ENCODE measurements around the gene GRIK1.

Gene GRIK1

DNA sequence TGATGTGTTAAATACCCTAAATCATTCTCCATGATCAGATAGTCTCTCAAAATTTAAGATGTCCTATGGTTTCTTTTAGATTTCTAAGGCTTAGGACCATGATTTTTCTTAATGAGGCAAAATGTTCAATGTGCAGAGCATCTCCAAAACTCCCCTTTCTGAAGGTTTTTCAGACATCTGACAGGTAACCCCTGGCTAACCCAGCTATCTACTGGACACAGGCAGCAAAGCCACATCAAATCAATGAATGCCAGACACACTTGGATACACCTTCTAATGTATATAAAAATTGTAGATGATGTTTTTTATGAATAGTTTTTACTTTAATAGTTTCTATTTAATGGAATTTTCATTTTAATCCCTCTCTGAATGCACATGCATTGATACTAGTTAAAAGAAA, 285.6 kb downstream of the GRIK1 start:
- Histone ChIP-seq H3K4me1 (ENCODE audit: control insufficient read depth, low read length) (peaks cover 5% of the 10 kb centered on the region), H3K9me2 (replicated peaks; ENCODE audit: control insufficient read depth, low read length) (no peaks in the 10 kb centered on the region), H3K27me3 (ENCODE audit: control insufficient read depth, low read length) (no peaks in the 10 kb centered on the region), H3K9me3 (ENCODE audit: control insufficient read depth, insufficient read depth, low read length) (no peaks in the 10 kb centered on the region), H3K4me2 (ENCODE audit: low read length) (no peak overlapping the region), H3K4me3 (ENCODE audit: low read length) (no peak overlapping the region), H3K27ac (ENCODE audit: low read depth, low read length) (no peak overlapping the region), H3K79me2 (ENCODE audit: control insufficient read depth, low read length) (no peaks in the 10 kb centered on the region), H4K20me1 (ENCODE audit: control insufficient read depth, insufficient read depth, low read depth, low read length) (no peaks in the 10 kb centered on the region), H3F3A (ENCODE audit: control insufficient read depth, insufficient read depth) (no peaks in the 10 kb centered on the region), H3K36me3 (ENCODE audit: control insufficient read depth, low read length) (no peaks in the 10 kb centered on the region)
- TF ChIP-seq EZH2phosphoT487 (IDR thresholded peaks at IDR 0.05; ENCODE audit: borderline replicate concordance, low read length) (no peak), CTCF (IDR thresholded peaks at IDR 0.05; ENCODE audit: low read depth, low read length, poor library complexity, severe bottlenecking) (no peak)

GRCh38 chr21:29650523-29651022, 289.2 kb downstream of the GRIK1 start:
- Histone ChIP-seq H3K9me2 (replicated peaks; ENCODE audit: control insufficient read depth, low read length) (no peaks in the 10 kb centered on the region), H3K4me3 (ENCODE audit: low read length) (no peak overlapping the region), H3K4me1 (ENCODE audit: control insufficient read depth, low read length) (no peaks in the 10 kb centered on the region), H3K36me3 (ENCODE audit: control insufficient read depth, low read length) (no peaks in the 10 kb centered on the region), H4K20me1 (ENCODE audit: control insufficient read depth, insufficient read depth, low read depth, low read length) (no peaks in the 10 kb centered on the region), H3K79me2 (ENCODE audit: control insufficient read depth, low read length) (no peaks in the 10 kb centered on the region), H3K9me3 (ENCODE audit: control insufficient read depth, insufficient read depth, low read length) (no peaks in the 10 kb centered on the region), H3F3A (ENCODE audit: control insufficient read depth, insufficient read depth) (no peaks in the 10 kb centered on the region), H3K27me3 (ENCODE audit: control insufficient read depth, low read length) (no peaks in the 10 kb centered on the region), H3K4me2 (ENCODE audit: low read length) (no peak overlapping the region), H3K27ac (ENCODE audit: low read depth, low read length) (no peak overlapping the region)
- TF ChIP-seq CTCF (IDR thresholded peaks at IDR 0.05; ENCODE audit: low read depth, low read length, poor library complexity, severe bottlenecking) (no peak), EZH2phosphoT487 (IDR thresholded peaks at IDR 0.05; ENCODE audit: borderline replicate concordance, low read length) (no peak)

- H3K36me3 ChIP-seq (ENCODE audit: control insufficient read depth, low read length): no peaks in the 10 kb centered on the region
- H3K9me3 ChIP-seq (ENCODE audit: control insufficient read depth, insufficient read depth, low read length): no peaks in the 10 kb centered on the region
- no peak overlapping the region for H3K27ac ChIP-seq (ENCODE audit: low read depth, low read length)
- no peak overlapping the region for H3K4me2 ChIP-seq (ENCODE audit: low read length)
- H3K79me2 ChIP-seq (ENCODE audit: control insufficient read depth, low read length): no peaks in the 10 kb centered on the region
- TF ChIP-seq EZH2phosphoT487 (IDR thresholded peaks at IDR 0.05; ENCODE audit: borderline replicate concordance, low read length): no peak
- TF ChIP-seq CTCF (IDR thresholded peaks at IDR 0.05; ENCODE audit: low read depth, low read length, poor library complexity, severe bottlenecking): no peak
- no peaks in the 10 kb centered on the region for H3K9me2 ChIP-seq (replicated peaks; ENCODE audit: control insufficient read depth, low read length)
- no peaks in the 10 kb centered on the region for H3K27me3 ChIP-seq (ENCODE audit: control insufficient read depth, low read length)
- no peaks in the 10 kb centered on the region for H3K4me1 ChIP-seq (ENCODE audit: control insufficient read depth, low read length)
- no peaks in the 10 kb centered on the region for H3F3A ChIP-seq (ENCODE audit: control insufficient read depth, insufficient read depth)
- H4K20me1 ChIP-seq (ENCODE audit: control insufficient read depth, insufficient read depth, low read depth, low read length): no peaks in the 10 kb centered on the region
- H3K4me3 ChIP-seq (ENCODE audit: low read length): no peak overlapping the region
Observed at GRCh38 chr21:29649406-29649814, 290.4 kb downstream of the GRIK1 start.

All from DOHH2 (cell line).